Cardiac fibroblast (primary cell): ENCODE measurements around the gene CD247.
A peak's percentile ranks its signal among the peaks of the same experiment; 100 is the strongest.

Experiments
- DNase-seq, 2 donors: peaks; one replicate each; pipeline versions ENCODE4 v3.0.0 to v3.0.0-alpha.2; 2010; ENCODE audit warnings: low read depth in 2 of 2
- H3K4me3 ChIP-seq, 2 donors: replicated peaks in 1 of 2; 1 replicate in 1 of 2; 2 replicates in 1 of 2; pipeline ENCODE4 v1.5.1; 2011; ENCODE audit warnings: low read depth in 2 of 2, low read length in 2 of 2, mild to moderate bottlenecking in 2 of 2, moderate library complexity in 1 of 2
- CTCF ChIP-seq: IDR thresholded peaks from one replicate; pipeline ENCODE4 v1.5.1; 2011; ENCODE audit warnings: low read depth, mild to moderate bottlenecking, low read length, inconsistent platforms

Gene CD247

GRCh38 chr1:167529829-167530474 lies 11.6 kb upstream of the CD247 start:
- DNase-seq = peak in 1 of 2 donors; percentile 41
- no peak for TF ChIP-seq CTCF
- no peak overlapping the region for H3K4me3 ChIP-seq

- no peak for DNase-seq
- no peak overlapping the region for H3K4me3 ChIP-seq
- no peak for TF ChIP-seq CTCF
Measured at GRCh38 chr1:167528057-167528728, 9.9 kb upstream of the CD247 start.

GRCh38 chr1:167526667-167527383 lies 8.5 kb upstream of the CD247 start:
- DNase-seq = no peak
- no peak for TF ChIP-seq CTCF
- no peak overlapping the region for H3K4me3 ChIP-seq

- no peak for TF ChIP-seq CTCF
- no peak overlapping the region for H3K4me3 ChIP-seq
- DNase-seq = peak in 1 of 2 donors; percentile 27
Measured at GRCh38 chr1:167524651-167525050, 6.3 kb upstream of the CD247 start.

GRCh38 chr1:167522246-167522645 lies 3.9 kb upstream of the CD247 start:
- H3K4me3 ChIP-seq = no peak overlapping the region
- DNase-seq = peak; percentile 22 to 83
- TF ChIP-seq CTCF = no peak

GRCh38 chr1:167520711-167521206 lies 2.4 kb upstream of the CD247 start:
- DNase-seq = no peak
- H3K4me3 ChIP-seq = no peak overlapping the region
- TF ChIP-seq CTCF = no peak
